SK-N-SH treated with all-trans-retinoic acid at 6 μM for 48 hours (cell line): ENCODE measurements around the gene LNX2.

Experiments used
- ARNTL ChIP-seq: fragments of 450-650 bp; formaldehyde crosslinking; IDR thresholded peaks from 2 replicates; pipeline ENCODE4 v1.5.0; 2020; ENCODE audit warnings: low read depth, mild to moderate bottlenecking, moderate library complexity, borderline replicate concordance
- CSDC2 ChIP-seq: fragments of 250-450 bp; sonication (Bioruptor Pico); IDR thresholded peaks from 2 replicates; pipeline ENCODE4 v1.5.0; 2020; ENCODE audit warnings: mild to moderate bottlenecking, moderate library complexity
- RARB ChIP-seq: fragments of 250-450 bp; sonication (Bioruptor Pico); IDR thresholded peaks from 2 replicates; pipeline ENCODE4 v1.8.0; 2021; ENCODE audit warnings: mild to moderate bottlenecking, moderate library complexity
- TCF4 ChIP-seq: fragments of 250-450 bp; sonication (Bioruptor Pico); IDR thresholded peaks from 2 replicates; pipeline ENCODE4 v1.8.0; 2021; ENCODE audit warnings: mild to moderate bottlenecking, moderate library complexity, borderline replicate concordance
- TOX ChIP-seq: fragments of 250-450 bp; sonication (Bioruptor Pico); IDR thresholded peaks from 2 replicates; pipeline ENCODE4 v1.8.0; 2021; ENCODE audit warnings: mild to moderate bottlenecking, moderate library complexity, borderline replicate concordance
- TSHZ2 ChIP-seq: fragments of 250-450 bp; sonication (Bioruptor Pico); IDR thresholded peaks from 2 replicates; pipeline ENCODE4 v1.5.0; 2020; ENCODE audit warnings: mild to moderate bottlenecking, moderate library complexity

GRCh38 chr13:27556109-27556508 lies 64.2 kb downstream of the LNX2 start:
- no peak for TF ChIP-seq TSHZ2 (CRISPR knock-in tag)
- TF ChIP-seq CSDC2 (CRISPR knock-in tag) = no peak
- no peak for TF ChIP-seq TCF4 (CRISPR knock-in tag)
- no peak for TF ChIP-seq ARNTL (CRISPR knock-in tag)
- TF ChIP-seq TOX (CRISPR knock-in tag) = no peak
- TF ChIP-seq RARB (CRISPR knock-in tag) = no peak
